ENCODE measurements around the gene UMAD1. TPM values are rescaled to one million over a fixed set of nuclear protein-coding genes. Genes with fewer than 3 reads are reported as not detected.
"Not testable (repeated sequence)": the region's sequence is repeated elsewhere in the genome, so short reads cannot be mapped to it uniquely, and the experiment has no call there.

The UMAD1 gene
- total RNA-seq, 4 donors from 2014 or later = 1.3 to 32.9 (median 15.3) TPM

DNA sequence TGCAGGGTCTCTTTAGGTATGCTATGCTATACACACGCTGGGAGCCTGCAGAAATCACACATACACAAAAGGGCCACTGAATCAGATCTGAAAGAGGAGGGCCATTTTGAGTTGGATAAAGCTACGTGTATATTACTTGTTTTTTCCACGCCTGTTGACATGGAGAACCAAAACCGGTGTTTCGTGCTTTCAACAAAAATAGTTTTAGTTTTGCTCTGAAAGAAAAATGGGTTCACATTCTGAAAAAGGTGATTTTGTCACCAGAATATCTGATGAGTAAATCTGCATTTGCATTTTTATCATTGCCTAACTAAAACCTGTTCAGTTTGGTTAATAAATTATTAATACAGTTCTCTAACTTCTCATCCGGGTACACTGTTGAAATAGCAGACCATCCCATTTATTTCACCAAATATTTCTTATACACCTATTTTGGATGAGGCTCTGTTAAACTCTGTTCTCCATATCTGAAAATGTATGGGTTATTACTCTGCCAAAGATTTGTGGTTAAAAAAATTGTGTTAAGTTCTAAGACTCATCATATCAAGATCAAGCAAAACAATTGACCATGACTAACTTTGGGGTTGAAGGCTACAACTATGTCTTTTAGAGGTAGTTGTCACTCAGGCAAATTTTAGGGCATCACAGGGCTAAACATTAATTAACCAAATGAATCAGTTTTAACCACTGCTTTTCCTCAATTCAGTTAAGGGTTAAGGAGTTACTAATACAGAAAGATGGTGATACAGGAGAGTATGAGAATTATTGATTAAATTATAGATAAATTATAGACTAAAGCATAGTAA, 179.1 kb downstream of the UMAD1 start:
- DNase-seq = no peak
- TF ChIP-seq POLR2A (IDR thresholded peaks at IDR 0.05) = no peak
- H3K36me3 ChIP-seq = no peaks in the 10 kb centered on the region
- H3K9me3 ChIP-seq = no peaks in the 10 kb centered on the region
- H3K4me3 ChIP-seq = no peak overlapping the region
- no peaks in the 10 kb centered on the region for H3K27me3 ChIP-seq
- intact Hi-C loops (cut with DNase I; ENCODE audit: low total_unique reads) = no loop called here
- H3K4me1 ChIP-seq = no peaks in the 10 kb centered on the region
- H3K27ac ChIP-seq = no peak overlapping the region

DNA sequence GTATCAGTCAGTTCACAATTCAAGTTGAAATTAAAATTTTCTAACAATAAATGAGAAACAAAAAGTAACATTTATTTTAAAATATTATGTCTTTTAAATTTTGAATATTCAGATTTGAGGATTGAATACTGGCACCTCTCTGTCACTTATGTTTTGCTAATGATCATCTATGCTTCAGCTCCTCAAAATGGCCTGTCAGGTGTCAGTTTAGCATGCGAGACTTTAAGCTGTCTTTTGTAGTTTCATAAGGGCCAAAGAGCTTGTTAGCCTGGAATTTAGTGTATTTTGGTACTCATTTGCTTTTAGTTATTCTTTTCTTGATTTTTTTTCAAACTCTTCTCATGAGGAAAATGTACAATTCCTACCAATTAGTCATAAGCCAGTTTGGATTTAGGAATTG, 179.9 kb downstream of the UMAD1 start:
- TF ChIP-seq POLR2A (IDR thresholded peaks at IDR 0.05) = no peak
- TF ChIP-seq, protein P1, sequence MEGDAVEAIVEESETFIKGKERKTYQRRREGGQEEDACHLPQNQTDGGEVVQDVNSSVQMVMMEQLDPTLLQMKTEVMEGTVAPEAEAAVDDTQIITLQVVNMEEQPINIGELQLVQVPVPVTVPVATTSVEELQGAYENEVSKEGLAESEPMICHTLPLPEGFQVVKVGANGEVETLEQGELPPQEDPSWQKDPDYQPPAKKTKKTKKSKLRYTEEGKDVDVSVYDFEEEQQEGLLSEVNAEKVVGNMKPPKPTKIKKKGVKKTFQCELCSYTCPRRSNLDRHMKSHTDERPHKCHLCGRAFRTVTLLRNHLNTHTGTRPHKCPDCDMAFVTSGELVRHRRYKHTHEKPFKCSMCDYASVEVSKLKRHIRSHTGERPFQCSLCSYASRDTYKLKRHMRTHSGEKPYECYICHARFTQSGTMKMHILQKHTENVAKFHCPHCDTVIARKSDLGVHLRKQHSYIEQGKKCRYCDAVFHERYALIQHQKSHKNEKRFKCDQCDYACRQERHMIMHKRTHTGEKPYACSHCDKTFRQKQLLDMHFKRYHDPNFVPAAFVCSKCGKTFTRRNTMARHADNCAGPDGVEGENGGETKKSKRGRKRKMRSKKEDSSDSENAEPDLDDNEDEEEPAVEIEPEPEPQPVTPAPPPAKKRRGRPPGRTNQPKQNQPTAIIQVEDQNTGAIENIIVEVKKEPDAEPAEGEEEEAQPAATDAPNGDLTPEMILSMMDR (IDR thresholded peaks at IDR 0.05) = no peak
- Histone ChIP-seq H3K4me3 (no peak overlapping the region), H3K27me3 (no peaks in the 10 kb centered on the region), H3K27ac (no peak overlapping the region), H3K4me1 (no peaks in the 10 kb centered on the region), H3K9me3 (no peaks in the 10 kb centered on the region), H3K36me3 (no peaks in the 10 kb centered on the region)
- intact Hi-C loops (cut with DNase I; ENCODE audit: low total_unique reads) = no loop called here
- no peak for DNase-seq

DNA sequence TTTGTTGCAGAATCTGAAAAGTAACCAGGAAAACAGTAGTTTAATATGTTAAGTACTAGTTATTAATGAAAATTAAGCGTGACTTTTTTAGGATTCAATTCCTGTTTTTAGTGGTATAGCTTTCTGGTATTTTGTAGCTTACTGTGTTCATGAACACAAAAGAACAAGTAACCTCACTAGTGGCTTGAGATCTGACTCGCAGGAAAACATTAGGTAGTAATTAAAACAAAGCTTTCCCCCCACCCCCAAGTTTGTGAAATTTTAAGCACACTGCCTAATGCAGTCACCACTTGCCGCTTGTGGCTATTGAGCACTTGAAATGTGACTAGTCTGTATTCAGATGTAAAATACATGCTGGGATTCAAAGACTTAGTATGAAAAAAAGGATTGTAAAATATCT, 180.4 kb downstream of the UMAD1 start:
- H3K27me3 ChIP-seq = no peaks in the 10 kb centered on the region
- intact Hi-C loops (cut with DNase I; ENCODE audit: low total_unique reads) = no loop called here
- no peak overlapping the region for H3K27ac ChIP-seq
- TF ChIP-seq, protein P1 (IDR thresholded peaks at IDR 0.05) = no peak
- no peak for TF ChIP-seq POLR2A (IDR thresholded peaks at IDR 0.05)
- H3K36me3 ChIP-seq = no peaks in the 10 kb centered on the region
- H3K9me3 ChIP-seq = no peaks in the 10 kb centered on the region
- no peak overlapping the region for H3K4me3 ChIP-seq
- no peaks in the 10 kb centered on the region for H3K4me1 ChIP-seq
- no peak for DNase-seq

DNA sequence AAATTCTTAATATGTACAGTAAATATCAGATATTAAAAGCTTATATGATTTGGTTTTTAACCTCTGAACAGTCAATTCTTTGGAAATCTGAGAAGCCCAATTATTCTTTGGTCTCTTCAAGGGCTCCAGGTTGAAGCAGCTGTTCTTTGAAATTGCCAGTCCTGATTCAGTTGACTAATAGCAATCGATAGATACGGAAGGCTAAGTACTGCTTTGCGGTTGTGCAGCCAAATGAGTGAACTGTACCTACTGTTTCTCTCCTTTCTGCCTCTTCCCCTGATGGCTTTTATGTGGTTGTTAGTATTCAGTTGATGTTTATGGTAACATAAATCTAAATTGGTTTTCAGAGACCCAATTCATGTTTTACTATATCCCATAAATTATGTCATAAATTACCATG, 181.0 kb downstream of the UMAD1 start:
- TF ChIP-seq POLR2A (IDR thresholded peaks at IDR 0.05) = no peak
- TF ChIP-seq, protein P1 (IDR thresholded peaks at IDR 0.05) = no peak

DNA sequence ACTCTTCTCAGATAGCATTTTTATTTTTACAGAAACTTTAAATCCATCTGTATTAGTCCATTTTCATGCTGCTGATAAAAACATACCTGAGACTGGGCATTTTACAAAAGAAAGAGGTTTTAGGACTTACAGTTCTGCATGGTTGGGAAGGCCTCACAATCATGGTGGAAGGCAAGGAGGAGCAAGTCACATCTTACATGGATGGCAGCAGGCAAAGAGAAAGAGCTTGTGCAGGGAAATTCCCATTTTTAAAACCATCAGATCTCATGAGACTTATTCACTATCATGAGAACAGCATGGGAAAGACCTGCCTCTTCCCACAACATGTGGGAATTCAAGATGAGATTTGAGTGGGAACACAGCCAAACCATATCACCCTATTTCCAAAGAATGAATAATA, 184.7 kb downstream of the UMAD1 start:
- not testable (repeated sequence) for DNase-seq

More for the DNA sequence above, 181.0 kb downstream of the UMAD1 start:
- Histone ChIP-seq H3K36me3 (no peaks in the 10 kb centered on the region), H3K27ac (no peak overlapping the region), H3K4me1 (no peaks in the 10 kb centered on the region), H3K27me3 (no peaks in the 10 kb centered on the region), H3K4me3 (no peak overlapping the region), H3K9me3 (no peaks in the 10 kb centered on the region)
- DNase-seq = no peak
- intact Hi-C loops (cut with DNase I; ENCODE audit: low total_unique reads) = no loop called here

DNA sequence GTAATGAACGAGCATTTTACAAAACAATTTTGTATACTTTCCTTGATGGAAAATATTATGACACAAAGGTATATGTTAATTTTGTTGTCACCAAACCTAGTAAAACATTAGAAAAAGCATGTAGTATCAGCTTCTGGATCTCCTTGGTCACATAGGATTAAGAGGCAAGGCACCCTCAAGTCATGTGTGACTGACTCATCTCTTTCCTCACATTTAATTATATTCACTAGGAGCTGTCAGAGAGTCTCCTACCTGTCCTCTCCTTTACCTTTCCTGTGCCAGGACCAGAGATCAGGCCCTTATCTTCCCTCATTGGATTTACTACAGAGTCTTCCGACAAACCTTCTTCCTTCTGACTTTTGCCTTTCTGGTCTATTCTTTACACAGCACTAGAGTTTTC, 189.1 kb downstream of the UMAD1 start:
- no peaks in the 10 kb centered on the region for H3K9me3 ChIP-seq

More for the DNA sequence above, 184.7 kb downstream of the UMAD1 start:
- H3K36me3 ChIP-seq; H3K4me3 ChIP-seq; H3K27me3 ChIP-seq; H3K9me3 ChIP-seq; H3K4me1 ChIP-seq; intact Hi-C loops (cut with DNase I; ENCODE audit: low total_unique reads); H3K27ac ChIP-seq: not testable (repeated sequence)

More for the DNA sequence above, 189.1 kb downstream of the UMAD1 start:
- H3K27me3 ChIP-seq = no peaks in the 10 kb centered on the region
- H3K27ac ChIP-seq = no peak overlapping the region
- H3K4me3 ChIP-seq = no peak overlapping the region
- no peak for DNase-seq
- H3K36me3 ChIP-seq = no peaks in the 10 kb centered on the region
- no peaks in the 10 kb centered on the region for H3K4me1 ChIP-seq
- intact Hi-C loops (cut with DNase I; ENCODE audit: low total_unique reads) = loop anchor here (5.0 kb wide), 1 partner anchor 252 kb away; no protein-coding TSS in a partner anchor
- TF ChIP-seq, protein P1 (IDR thresholded peaks at IDR 0.05) = no peak
- no peak for TF ChIP-seq POLR2A (IDR thresholded peaks at IDR 0.05)
